GM13977 (cell line): ENCODE results near the gene BLOC1S1.

Experiments
- DNase-seq: peaks from one replicate; pipeline ENCODE4 v3.0.0; 2012; ENCODE audit warnings: low spot score
- CTCF ChIP-seq: IDR thresholded peaks from 2 replicates; pipeline ENCODE4 v1.5.1; 2012; ENCODE audit warnings: mild to moderate bottlenecking, control low read depth; ENCODE audit not compliant: insufficient read depth; ENCODE audit errors: extremely low read depth, missing control alignments
- in situ Hi-C: fragments of 300-500 bp; cut with MboI; formaldehyde crosslinking; loops from one replicate; pipeline ENCODE4 v1.12.0; 2022; ENCODE audit warnings: low sequenced_read_pairs, low pct_unique_long_range_greater_than_20kb, mixed read lengths, inconsistent platforms; ENCODE audit not compliant: unreplicated experiment

BLOC1S1 gene

GRCh38 chr12:55765736-55766290 is 50.0 kb downstream of the BLOC1S1 start:
- DNase-seq = no peak
- TF ChIP-seq CTCF = no peak
- in situ Hi-C loops = no loop called here

GRCh38 chr12:55767156-55767555 is 51.3 kb downstream of the BLOC1S1 start:
- no peak for DNase-seq
- in situ Hi-C loops = no loop called here
- no peak for TF ChIP-seq CTCF
